ENCODE measurements around the gene GPC6.

DNA sequence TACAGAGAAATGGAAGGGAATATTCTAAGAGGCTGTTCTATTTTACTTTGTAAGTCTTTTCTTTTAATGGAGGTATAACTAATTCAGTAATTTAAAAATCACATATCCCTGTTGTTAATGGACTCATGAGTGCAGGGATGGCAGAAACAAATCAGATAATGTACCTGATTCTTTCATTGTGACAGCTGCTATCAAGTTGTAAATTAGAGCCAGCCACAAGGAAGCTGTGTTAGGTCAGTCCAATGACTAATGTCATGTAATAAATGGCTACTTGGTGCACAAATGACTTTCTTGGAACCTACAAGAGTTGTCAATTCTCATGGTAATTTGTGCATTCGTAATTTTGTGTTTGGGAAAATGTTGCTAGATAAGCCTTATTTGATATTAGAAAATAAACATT lies 806.5 kb downstream of the GPC6 start:
- TF ChIP-seq POLR2A (IDR thresholded peaks at IDR 0.05) = no peak
- TF ChIP-seq, protein P1, sequence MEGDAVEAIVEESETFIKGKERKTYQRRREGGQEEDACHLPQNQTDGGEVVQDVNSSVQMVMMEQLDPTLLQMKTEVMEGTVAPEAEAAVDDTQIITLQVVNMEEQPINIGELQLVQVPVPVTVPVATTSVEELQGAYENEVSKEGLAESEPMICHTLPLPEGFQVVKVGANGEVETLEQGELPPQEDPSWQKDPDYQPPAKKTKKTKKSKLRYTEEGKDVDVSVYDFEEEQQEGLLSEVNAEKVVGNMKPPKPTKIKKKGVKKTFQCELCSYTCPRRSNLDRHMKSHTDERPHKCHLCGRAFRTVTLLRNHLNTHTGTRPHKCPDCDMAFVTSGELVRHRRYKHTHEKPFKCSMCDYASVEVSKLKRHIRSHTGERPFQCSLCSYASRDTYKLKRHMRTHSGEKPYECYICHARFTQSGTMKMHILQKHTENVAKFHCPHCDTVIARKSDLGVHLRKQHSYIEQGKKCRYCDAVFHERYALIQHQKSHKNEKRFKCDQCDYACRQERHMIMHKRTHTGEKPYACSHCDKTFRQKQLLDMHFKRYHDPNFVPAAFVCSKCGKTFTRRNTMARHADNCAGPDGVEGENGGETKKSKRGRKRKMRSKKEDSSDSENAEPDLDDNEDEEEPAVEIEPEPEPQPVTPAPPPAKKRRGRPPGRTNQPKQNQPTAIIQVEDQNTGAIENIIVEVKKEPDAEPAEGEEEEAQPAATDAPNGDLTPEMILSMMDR (IDR thresholded peaks at IDR 0.05 in 8 of 11, conservative IDR thresholded peaks at IDR 0.05 in 3 of 11) = no peak
